Hepatocyte (in vitro differentiated cells): Measurements from ENCODE around the gene TMEM39B. TPM values are rescaled to one million over a fixed set of nuclear protein-coding genes. Genes with fewer than 3 reads are reported as not detected.
"Not testable (repeated sequence)": the region's sequence is repeated elsewhere in the genome, so short reads cannot be mapped to it uniquely, and the experiment has no call there.

Experiments used
- DNase-seq: peaks from one replicate; pipeline ENCODE4 v3.0.0-alpha.2; 2016; ENCODE audit warnings: low spot score
- H2AFZ ChIP-seq: fragments of 200-600 bp; sonication (generic); 2 replicates; pipeline ENCODE4 v1.6.0; 2016; ENCODE audit warnings: antibody characterized with exemption, mild to moderate bottlenecking
- H3K27ac ChIP-seq: fragments of 200-600 bp; sonication (generic); 2 replicates; pipeline ENCODE4 v1.5.1; 2016; ENCODE audit warnings: mild to moderate bottlenecking
- H3K27me3 ChIP-seq: fragments of 200-600 bp; sonication (generic); 2 replicates; pipeline ENCODE4 v1.6.1; 2016
- H3K36me3 ChIP-seq: fragments of 200-600 bp; sonication (generic); replicated peaks from 2 replicates; pipeline ENCODE4 v1.5.1; 2016; ENCODE audit warnings: low read depth; ENCODE audit not compliant: insufficient read depth
- H3K4me1 ChIP-seq: fragments of 200-600 bp; sonication (generic); 2 replicates; pipeline ENCODE4 v1.5.1; 2016; ENCODE audit warnings: mild to moderate bottlenecking, moderate library complexity; ENCODE audit not compliant: insufficient read depth
- H3K4me2 ChIP-seq: fragments of 200-600 bp; sonication (generic); 2 replicates; pipeline ENCODE4 v1.6.0; 2016
- H3K4me3 ChIP-seq: fragments of 200-600 bp; sonication (generic); 2 replicates; pipeline ENCODE4 v1.5.1; 2016; ENCODE audit warnings: mild to moderate bottlenecking
- H3K79me2 ChIP-seq: fragments of 200-600 bp; sonication (generic); 2 replicates; pipeline ENCODE4 v1.6.0; 2017; ENCODE audit warnings: mild to moderate bottlenecking
- H3K9me2 ChIP-seq: fragments of 200-600 bp; sonication (generic); replicated peaks from 2 replicates; pipeline ENCODE4 v1.6.0; 2017; ENCODE audit warnings: mild to moderate bottlenecking; ENCODE audit not compliant: insufficient read depth
- H3K9me3 ChIP-seq: fragments of 200-600 bp; sonication (generic); 2 replicates; pipeline ENCODE4 v1.5.1; 2016; ENCODE audit warnings: low read depth, mild to moderate bottlenecking
- H4K20me1 ChIP-seq: fragments of 200-600 bp; sonication (generic); 2 replicates; pipeline ENCODE4 v1.6.0; 2016; ENCODE audit warnings: mild to moderate bottlenecking; ENCODE audit not compliant: insufficient read depth, poor library complexity, severe bottlenecking
- EZH2 ChIP-seq: fragments of 200-600 bp; sonication (generic); IDR thresholded peaks from 2 replicates; pipeline ENCODE4 v1.6.1; 2016; ENCODE audit warnings: antibody characterized with exemption, mild to moderate bottlenecking, borderline replicate concordance
- EZH2phosphoT487 ChIP-seq: fragments of 200-600 bp; sonication (generic); IDR thresholded peaks from one replicate; pipeline ENCODE4 v1.6.1; 2018; ENCODE audit warnings: antibody characterized with exemption, mild to moderate bottlenecking, low read depth, moderate library complexity; ENCODE audit not compliant: unreplicated experiment, severe bottlenecking
- WGBS: methylation state at CpG from one replicate; pipeline ENCODE4 v1.1.6; 2016; ENCODE audit warnings: low lambda C conversion rate; ENCODE audit errors: missing lambda C conversion rate; 5-methylcytosine and 5-hydroxymethylcytosine counted together
- polyA plus RNA-seq: library from polyadenylated mRNA; unstranded; fragments of >200 nt; fragmentation: Nextera tagmentation; extraction: Ambion mirVana; gene quantifications from 2 replicates; pipeline ENCODE4 v1.2.1, GENCODE V29; 2016
- total RNA-seq: library from RNA; depleted of rRNA; stranded (reverse); fragments of >200 nt; gene quantifications from 2 replicates; pipeline ENCODE4 v1.2.3, GENCODE V29; 2014
- TF ChIP-seq, protein P1 (sequence below): fragments of 200-600 bp; sonication (generic); IDR thresholded peaks from 2 replicates; pipeline ENCODE4 v1.5.1; 2016; ENCODE audit warnings: antibody characterized with exemption, mild to moderate bottlenecking; ENCODE audit not compliant: poor library complexity

TMEM39B gene
- total and polyA plus RNA-seq, 2 experiments from 2014 or later: 3.9 to 5.1 TPM

DNA sequence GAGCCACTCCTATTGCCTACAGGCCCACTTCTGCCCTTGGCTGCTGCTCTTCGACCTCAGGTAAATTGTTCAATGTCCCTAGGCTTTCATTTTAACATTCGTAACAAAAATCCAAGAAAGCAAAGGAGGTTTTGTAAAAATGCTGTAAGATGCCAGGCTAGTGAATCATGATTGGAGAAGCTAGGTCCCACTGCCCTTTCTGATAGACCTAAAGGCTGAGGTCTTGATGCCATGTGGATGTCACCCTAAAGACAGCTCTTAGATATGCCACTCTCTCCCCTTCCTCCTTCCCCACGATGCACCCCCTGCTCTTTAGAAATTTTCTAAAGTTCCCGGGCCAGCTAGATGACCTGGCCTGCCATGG, 9.9 kb upstream of the TMEM39B start:
- no peak overlapping the region for H3K4me3 ChIP-seq
- H3K27ac ChIP-seq: peak overlapping the region; percentile 89
- H3K9me3 ChIP-seq: no peaks in the 10 kb centered on the region
- H4K20me1 ChIP-seq: no peaks in the 10 kb centered on the region
- DNase-seq: no peak
- no peak for TF ChIP-seq EZH2phosphoT487
- no peak for TF ChIP-seq EZH2
- TF ChIP-seq, protein P1, sequence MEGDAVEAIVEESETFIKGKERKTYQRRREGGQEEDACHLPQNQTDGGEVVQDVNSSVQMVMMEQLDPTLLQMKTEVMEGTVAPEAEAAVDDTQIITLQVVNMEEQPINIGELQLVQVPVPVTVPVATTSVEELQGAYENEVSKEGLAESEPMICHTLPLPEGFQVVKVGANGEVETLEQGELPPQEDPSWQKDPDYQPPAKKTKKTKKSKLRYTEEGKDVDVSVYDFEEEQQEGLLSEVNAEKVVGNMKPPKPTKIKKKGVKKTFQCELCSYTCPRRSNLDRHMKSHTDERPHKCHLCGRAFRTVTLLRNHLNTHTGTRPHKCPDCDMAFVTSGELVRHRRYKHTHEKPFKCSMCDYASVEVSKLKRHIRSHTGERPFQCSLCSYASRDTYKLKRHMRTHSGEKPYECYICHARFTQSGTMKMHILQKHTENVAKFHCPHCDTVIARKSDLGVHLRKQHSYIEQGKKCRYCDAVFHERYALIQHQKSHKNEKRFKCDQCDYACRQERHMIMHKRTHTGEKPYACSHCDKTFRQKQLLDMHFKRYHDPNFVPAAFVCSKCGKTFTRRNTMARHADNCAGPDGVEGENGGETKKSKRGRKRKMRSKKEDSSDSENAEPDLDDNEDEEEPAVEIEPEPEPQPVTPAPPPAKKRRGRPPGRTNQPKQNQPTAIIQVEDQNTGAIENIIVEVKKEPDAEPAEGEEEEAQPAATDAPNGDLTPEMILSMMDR: no peak
- no peaks in the 10 kb centered on the region for H3K79me2 ChIP-seq
- no peak overlapping the region for H2AFZ ChIP-seq
- no peaks in the 10 kb centered on the region for H3K9me2 ChIP-seq
- peaks cover 13% of the 10 kb centered on the region for H3K4me1 ChIP-seq
- 72% methylated on average over 4 of the region's 4 CpGs for WGBS
- H3K36me3 ChIP-seq: peaks cover 4% of the 10 kb centered on the region
- peak overlapping the region; percentile 31 for H3K4me2 ChIP-seq
- no peaks in the 10 kb centered on the region for H3K27me3 ChIP-seq

DNA sequence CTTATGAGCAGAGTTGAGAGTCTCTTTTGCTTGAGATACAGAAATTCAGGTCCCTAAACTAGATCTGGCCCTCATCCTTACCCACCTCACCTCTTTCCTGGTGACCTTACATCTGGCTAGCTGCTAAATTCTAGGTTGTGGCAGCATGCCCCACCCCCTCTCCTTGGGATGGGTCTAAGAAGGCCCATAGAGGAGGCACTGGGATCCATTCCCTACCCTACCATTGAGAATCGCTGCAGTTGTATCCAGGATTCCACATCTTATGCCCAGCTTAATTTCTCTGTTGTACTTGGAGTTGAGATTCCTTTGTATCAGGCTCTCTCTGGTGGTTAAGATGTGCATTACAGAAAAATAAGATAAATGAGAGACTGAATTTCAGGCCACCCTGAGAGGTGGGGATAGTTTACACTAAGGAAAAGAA, 9.5 kb upstream of the TMEM39B start:
- DNase-seq: peak; percentile 60

GRCh38 chr1:32065613-32066488, 6.9 kb upstream of the TMEM39B start:
- not testable (repeated sequence) for H3K4me2 ChIP-seq, H3K4me3 ChIP-seq, H3K27ac ChIP-seq, H3K9me2 ChIP-seq, H3K27me3 ChIP-seq, H3K79me2 ChIP-seq, H4K20me1 ChIP-seq, H2AFZ ChIP-seq, H3K9me3 ChIP-seq, H3K36me3 ChIP-seq, DNase-seq
- WGBS: 86% methylated on average over 21 of the region's 21 CpGs
- H3K4me1 ChIP-seq: peaks cover 13% of the 10 kb centered on the region

More for the DNA sequence above, 9.5 kb upstream of the TMEM39B start:
- Histone ChIP-seq H3K27me3 (no peaks in the 10 kb centered on the region), H3K4me1 (peaks cover 13% of the 10 kb centered on the region), H3K9me2 (no peaks in the 10 kb centered on the region), H3K4me2 (peak overlapping the region; percentile 31), H4K20me1 (no peaks in the 10 kb centered on the region), H3K4me3 (no peak overlapping the region), H3K27ac (peak overlapping the region; percentile 89), H2AFZ (no peak overlapping the region), H3K79me2 (no peaks in the 10 kb centered on the region), H3K9me3 (no peaks in the 10 kb centered on the region), H3K36me3 (peaks cover 4% of the 10 kb centered on the region)
- WGBS: 61% methylated on average over 1 of the region's 1 CpG
- TF ChIP-seq EZH2 (no peak), EZH2phosphoT487 (no peak)
- TF ChIP-seq, protein P1: peak; percentile 58

DNA sequence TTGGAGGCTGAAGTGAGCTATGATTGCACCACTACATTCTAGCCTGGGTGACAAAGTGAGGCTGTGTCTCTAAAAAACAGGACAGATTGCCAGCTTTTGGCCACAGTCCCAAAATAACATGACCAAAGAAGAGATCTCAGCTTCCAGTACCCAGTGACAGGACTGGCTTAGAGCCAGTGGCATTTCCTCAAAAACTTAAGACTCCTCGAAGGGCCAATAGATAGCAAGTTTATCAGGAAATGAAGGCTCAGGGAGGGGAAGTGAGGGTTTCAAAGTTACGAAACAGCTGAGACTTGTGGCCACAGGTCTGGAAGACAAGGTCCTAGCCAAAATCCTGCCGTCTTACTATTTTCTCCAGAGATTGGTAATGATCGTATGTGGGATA, 6.3 kb upstream of the TMEM39B start:
- DNase-seq: no peak
- Histone ChIP-seq H3K4me3 (no peak overlapping the region), H3K4me2 (no peak overlapping the region), H3K27me3 (no peaks in the 10 kb centered on the region), H3K27ac (no peak overlapping the region), H3K4me1 (peaks cover 13% of the 10 kb centered on the region), H3K9me3 (no peaks in the 10 kb centered on the region), H3K36me3 (no peaks in the 10 kb centered on the region), H3K9me2 (no peaks in the 10 kb centered on the region), H4K20me1 (no peaks in the 10 kb centered on the region), H2AFZ (no peak overlapping the region), H3K79me2 (no peaks in the 10 kb centered on the region)
- TF ChIP-seq EZH2 (no peak), EZH2phosphoT487 (no peak)
- TF ChIP-seq, protein P1: no peak
- WGBS: 60% methylated on average over 4 of the region's 4 CpGs
